Measurements from ENCODE around the gene HDAC4. TPM values are rescaled to one million over a fixed set of nuclear protein-coding genes. Genes with fewer than 3 reads are reported as not detected.

The HDAC4 gene
- total and polyA plus RNA-seq, 10 of the 15 experiments (the other 5 are each of a cell fraction or from before 2014, with no cell fraction given): 0.22 to 15.7 (median 4.8) TPM

GRCh38 chr2:239029958-239030357, 370.9 kb downstream of the HDAC4 start:
- in situ Hi-C loops (cut with MboI): loop anchor here (10.0 kb wide), 2 partner anchors 855 to 1115 kb away; partner anchors contain the start of gene OTOS
- Histone ChIP-seq H3K27me3 (replicated peaks in 1 of 2; ENCODE audit: control insufficient read depth in 2 of 2, insufficient read depth in 2 of 2, low read length in 1 of 2) (peaks cover 0 to 2% of the 10 kb centered on the region in 2 experiments; a peak in 1 of 4 replicates), H3K4me2 (ENCODE audit: control insufficient read depth, insufficient read depth) (no peak overlapping the region), H3K9me3 (replicated peaks; ENCODE audit: control insufficient read depth, insufficient read depth, low read length) (no peaks in the 10 kb centered on the region), H3K9ac (ENCODE audit: control insufficient read depth, insufficient read depth, low read length) (no peak overlapping the region), H3K79me2 (ENCODE audit: control insufficient read depth, insufficient read depth, low read length) (no peaks in the 10 kb centered on the region), H4K20me1 (ENCODE audit: control insufficient read depth, insufficient read depth) (no peaks in the 10 kb centered on the region), H3K4me3 (no peak overlapping the region), H3K27ac (ENCODE audit: control insufficient read depth, insufficient read depth) (no peak overlapping the region), H2AFZ (ENCODE audit: control insufficient read depth, low read depth, low read length) (no peak overlapping the region), H3K4me1 (ENCODE audit: control insufficient read depth, insufficient read depth, low read length) (no peaks in the 10 kb centered on the region), H3K36me3 (ENCODE audit: control insufficient read depth in 2 of 2, insufficient read depth in 2 of 2, low read length in 1 of 2) (no peaks in the 10 kb centered on the region)
- SMC1A ChIA-PET (ENCODE audit: uncharacterized antibody, unreplicated experiment): no interaction called here
- no peak for FAIRE-seq
- intact Hi-C loops (cut with micrococcal nuclease; ENCODE audit: unreplicated experiment): loop anchor here (10.0 kb wide), 2 partner anchors 965 to 1115 kb away; partner anchors contain the start of gene OTOS
- POLR2A ChIA-PET: no interaction called here
- RAD21 ChIA-PET (ENCODE audit: unreplicated experiment): no interaction called here
- CTCF ChIA-PET: no interaction called here
- no peak for ATAC-seq
- WGBS (ENCODE audit: insufficient coverage, insufficient replicate concordance, low lambda C conversion rate, missing lambda C conversion rate): 39% methylated on average over 9 of the region's 9 CpGs
- BruUV-seq (replicated peaks): no TSS peak
- no peak for DNase-seq (ENCODE audit: low read depth, low spot score)
- TF ChIP-seq ZBED1 (IDR thresholded peaks at IDR 0.05; ENCODE audit: borderline replicate concordance): no peak
- no peak for TF ChIP-seq SKIL (IDR thresholded peaks at IDR 0.05; ENCODE audit: low read depth, poor library complexity, severe bottlenecking)
- TF ChIP-seq TBL1XR1 (IDR thresholded peaks at IDR 0.05; ENCODE audit: low read depth, low read length): no peak
- TF ChIP-seq USF2 (IDR thresholded peaks at IDR 0.05; ENCODE audit: borderline replicate concordance, low read depth, low read length): no peak
- no peak for TF ChIP-seq IKZF1 (conservative IDR thresholded peaks at IDR 0.05)
- no peak for TF ChIP-seq BHLHE40 (IDR thresholded peaks at IDR 0.05; ENCODE audit: borderline replicate concordance in 1 of 2, low read depth in 2 of 2, low read length in 1 of 2)
- TF ChIP-seq SREBF1 (IDR thresholded peaks at IDR 0.05; ENCODE audit: low read length): no peak
- TF ChIP-seq LARP7 (IDR thresholded peaks at IDR 0.05): no peak
- no peak for TF ChIP-seq DPF2 (IDR thresholded peaks at IDR 0.05)
- no peak for TF ChIP-seq BCL3 (IDR thresholded peaks at IDR 0.05; ENCODE audit: borderline replicate concordance, insufficient read depth, low read depth, low read length, poor library complexity, severe bottlenecking)

Data from GM12878 (cell line).